HepG2 (cell line): ENCODE results near the gene MMP25. TPM values are rescaled to one million over a fixed set of nuclear protein-coding genes. Genes with fewer than 3 reads are reported as not detected.

Experiments
- ATF7-NPFF ChIP-seq: sonication (generic); formaldehyde crosslinking; IDR thresholded peaks from 2 replicates; pipeline ENCODE4 v1.8.1; 2023; ENCODE audit warnings: mild to moderate bottlenecking, low read depth, missing genetic modification reagents, moderate library complexity
- CBFB ChIP-seq: sonication (generic); formaldehyde crosslinking; IDR thresholded peaks from 2 replicates; pipeline ENCODE4 v1.4.0; 2020; ENCODE audit warnings: missing genetic modification reagents
- MYNN ChIP-seq: sonication (generic); formaldehyde crosslinking; IDR thresholded peaks from 2 replicates; pipeline ENCODE4 v1.4.0; 2020; ENCODE audit warnings: mild to moderate bottlenecking, low read depth, missing genetic modification reagents
- RNF2 ChIP-seq: fragments of 450-650 bp; conservative IDR thresholded peaks from 2 replicates; pipeline ENCODE4 v1.6.1; 2016; ENCODE audit warnings: low read depth
- SPEN ChIP-seq: sonication (generic); formaldehyde crosslinking; IDR thresholded peaks from 2 replicates; pipeline ENCODE4 v1.5.1; 2020; ENCODE audit warnings: low read depth, mild to moderate bottlenecking, missing genetic modification reagents
- YEATS4 ChIP-seq: sonication (generic); formaldehyde crosslinking; IDR thresholded peaks from 2 replicates; pipeline ENCODE4 v1.4.0; 2020; ENCODE audit warnings: missing genetic modification reagents, borderline replicate concordance
- ZMYM3 ChIP-seq: sonication (generic); formaldehyde crosslinking; IDR thresholded peaks from 2 replicates; pipeline ENCODE4 v1.5.1; 2020; ENCODE audit warnings: mild to moderate bottlenecking, missing genetic modification reagents
- ZNF260 ChIP-seq: sonication (generic); formaldehyde crosslinking; IDR thresholded peaks from 2 replicates; pipeline ENCODE4 v1.4.0; 2020; ENCODE audit warnings: missing genetic modification reagents, low read depth, mild to moderate bottlenecking, borderline replicate concordance
- ZNF788 ChIP-seq: sonication (generic); formaldehyde crosslinking; IDR thresholded peaks from 2 replicates; pipeline ENCODE4 v1.5.0; 2020; ENCODE audit warnings: mild to moderate bottlenecking, missing genetic modification reagents, borderline replicate concordance
- ZNF792 ChIP-seq: IDR thresholded peaks from 2 replicates; pipeline ENCODE4 v1.6.1; 2016
- polyA plus RNA-seq, 8 experiments: library from polyadenylated mRNA; depleted of rRNA in 3 of 8; stranded (reverse) in 7 of 8; unstranded in 1 of 8; fragments of >200 nt; fragmentation: Illumina TruSeq in 4 of 8; extraction: Trizol in 4 of 8; gene quantifications; 2 replicates each; pipeline versions ENCODE4 v1.2.1 to v1.2.3, GENCODE V29; 2011 to 2016; ENCODE audit warnings: low read depth in 4 of 8, missing spikeins in 1 of 8, mixed read lengths in 1 of 8; ENCODE audit not compliant: insufficient read depth in 1 of 8
- total RNA-seq, 5 experiments: library from RNA; depleted of rRNA; stranded (reverse); fragments of >200 nt; fragmentation: Illumina TruSeq; extraction: Trizol; gene quantifications; 2 replicates each; pipeline ENCODE4 v1.2.3, GENCODE V29; 2016; ENCODE audit warnings: low read depth in 1 of 5
- TF ChIP-seq, protein P1 (sequence below): sonication (generic); formaldehyde crosslinking; conservative IDR thresholded peaks from 2 replicates; pipeline ENCODE4 v1.8.1; 2023; ENCODE audit warnings: missing genetic modification reagents
- TF ChIP-seq, protein P2 (sequence below): sonication (generic); formaldehyde crosslinking; conservative IDR thresholded peaks from 2 replicates; pipeline ENCODE4 v1.8.0; 2022; ENCODE audit warnings: mild to moderate bottlenecking, moderate library complexity, missing genetic modification reagents
- TF ChIP-seq, protein P3 (sequence below): sonication (generic); formaldehyde crosslinking; IDR thresholded peaks from 2 replicates; pipeline ENCODE4 v1.4.0; 2020; ENCODE audit warnings: mild to moderate bottlenecking, missing genetic modification reagents
- TF ChIP-seq, protein P4 (sequence below), 2 experiments: fragments of 450-650 bp in 1 of 2; sonication (generic) in 1 of 2; formaldehyde crosslinking; IDR thresholded peaks; 2 replicates each; pipeline versions ENCODE4 v1.5.0 to v1.8.0; 2020 to 2022; ENCODE audit warnings: mild to moderate bottlenecking in 1 of 2, missing genetic modification reagents in 1 of 2

MMP25 gene
- total and polyA plus RNA-seq, 2 of the 13 experiments (the other 11 are each of a cell fraction or from before 2014, with no cell fraction given) = 0.04 to 0.08 TPM

DNA sequence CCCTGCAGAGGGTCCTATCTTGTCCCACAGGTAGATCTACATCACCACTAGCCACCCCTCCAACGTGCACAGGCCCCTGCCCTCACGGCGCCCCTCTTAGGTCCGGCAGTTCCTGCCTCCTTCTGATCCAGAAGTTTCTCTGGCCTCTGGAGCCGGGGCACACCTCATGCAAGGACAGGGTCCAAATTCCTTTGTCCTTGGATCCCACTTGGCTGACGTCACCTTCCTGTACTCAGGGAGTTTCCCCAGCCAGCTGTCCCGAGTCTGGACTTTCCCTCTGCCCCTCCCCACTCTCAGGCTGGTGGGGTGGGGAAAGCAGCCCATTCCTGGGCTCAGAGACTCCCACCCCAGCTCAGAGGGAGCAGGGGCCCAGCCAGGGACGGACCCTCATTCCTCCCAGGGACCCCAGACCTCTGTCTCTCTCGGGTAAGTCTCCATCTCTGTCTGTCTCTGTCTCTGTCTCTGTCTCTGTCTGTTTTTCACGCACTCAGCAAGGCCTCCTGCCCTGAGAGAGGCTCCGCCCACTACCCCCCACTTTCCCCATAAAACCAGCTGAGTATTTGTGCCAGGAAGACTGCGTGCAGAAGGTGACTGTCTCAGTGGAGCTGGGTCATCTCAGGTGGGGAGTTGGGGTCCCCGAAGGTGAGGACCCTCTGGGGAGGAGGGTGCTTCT, 18.8 kb downstream of the MMP25 start, which contains the start of gene IL32 (continued):
- TF ChIP-seq, protein P1, sequence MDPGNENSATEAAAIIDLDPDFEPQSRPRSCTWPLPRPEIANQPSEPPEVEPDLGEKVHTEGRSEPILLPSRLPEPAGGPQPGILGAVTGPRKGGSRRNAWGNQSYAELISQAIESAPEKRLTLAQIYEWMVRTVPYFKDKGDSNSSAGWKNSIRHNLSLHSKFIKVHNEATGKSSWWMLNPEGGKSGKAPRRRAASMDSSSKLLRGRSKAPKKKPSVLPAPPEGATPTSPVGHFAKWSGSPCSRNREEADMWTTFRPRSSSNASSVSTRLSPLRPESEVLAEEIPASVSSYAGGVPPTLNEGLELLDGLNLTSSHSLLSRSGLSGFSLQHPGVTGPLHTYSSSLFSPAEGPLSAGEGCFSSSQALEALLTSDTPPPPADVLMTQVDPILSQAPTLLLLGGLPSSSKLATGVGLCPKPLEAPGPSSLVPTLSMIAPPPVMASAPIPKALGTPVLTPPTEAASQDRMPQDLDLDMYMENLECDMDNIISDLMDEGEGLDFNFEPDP (CRISPR knock-in tag) = no peak
- TF ChIP-seq ZNF260 (CRISPR knock-in tag) (no peak), YEATS4 (peak; percentile 57), ZNF788 (CRISPR knock-in tag) (peak; percentile 64; the same call in 1 of the 2 replicates), MYNN (CRISPR knock-in tag) (0 out of 2 replicates have a peak, but pooled peaks have one; percentile 54), RNF2 (0 out of 2 replicates have a peak, but pooled peaks have one; percentile 65), SPEN (CRISPR knock-in tag) (peak; percentile 87), ATF7-NPFF (CRISPR knock-in tag) (no peak), ZMYM3 (peak; percentile 52; the same call in 1 of the 2 replicates), ZNF792 (no peak), CBFB (CRISPR knock-in tag) (0 out of 2 replicates have a peak, but pooled peaks have one; percentile 20)
- TF ChIP-seq, protein P2, sequence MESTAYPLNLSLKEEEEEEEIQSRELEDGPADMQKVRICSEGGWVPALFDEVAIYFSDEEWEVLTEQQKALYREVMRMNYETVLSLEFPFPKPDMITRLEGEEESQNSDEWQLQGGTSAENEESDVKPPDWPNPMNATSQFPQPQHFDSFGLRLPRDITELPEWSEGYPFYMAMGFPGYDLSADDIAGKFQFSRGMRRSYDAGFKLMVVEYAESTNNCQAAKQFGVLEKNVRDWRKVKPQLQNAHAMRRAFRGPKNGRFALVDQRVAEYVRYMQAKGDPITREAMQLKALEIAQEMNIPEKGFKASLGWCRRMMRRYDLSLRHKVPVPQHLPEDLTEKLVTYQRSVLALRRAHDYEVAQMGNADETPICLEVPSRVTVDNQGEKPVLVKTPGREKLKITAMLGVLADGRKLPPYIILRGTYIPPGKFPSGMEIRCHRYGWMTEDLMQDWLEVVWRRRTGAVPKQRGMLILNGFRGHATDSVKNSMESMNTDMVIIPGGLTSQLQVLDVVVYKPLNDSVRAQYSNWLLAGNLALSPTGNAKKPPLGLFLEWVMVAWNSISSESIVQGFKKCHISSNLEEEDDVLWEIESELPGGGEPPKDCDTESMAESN (CRISPR knock-in tag) = 0 out of 2 replicates have a peak, but pooled peaks have one; percentile 34
- TF ChIP-seq, protein P3, sequence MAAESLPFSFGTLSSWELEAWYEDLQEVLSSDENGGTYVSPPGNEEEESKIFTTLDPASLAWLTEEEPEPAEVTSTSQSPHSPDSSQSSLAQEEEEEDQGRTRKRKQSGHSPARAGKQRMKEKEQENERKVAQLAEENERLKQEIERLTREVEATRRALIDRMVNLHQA (CRISPR knock-in tag) = no peak
- TF ChIP-seq, protein P4, sequence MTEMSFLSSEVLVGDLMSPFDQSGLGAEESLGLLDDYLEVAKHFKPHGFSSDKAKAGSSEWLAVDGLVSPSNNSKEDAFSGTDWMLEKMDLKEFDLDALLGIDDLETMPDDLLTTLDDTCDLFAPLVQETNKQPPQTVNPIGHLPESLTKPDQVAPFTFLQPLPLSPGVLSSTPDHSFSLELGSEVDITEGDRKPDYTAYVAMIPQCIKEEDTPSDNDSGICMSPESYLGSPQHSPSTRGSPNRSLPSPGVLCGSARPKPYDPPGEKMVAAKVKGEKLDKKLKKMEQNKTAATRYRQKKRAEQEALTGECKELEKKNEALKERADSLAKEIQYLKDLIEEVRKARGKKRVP (CRISPR knock-in tag; IDR thresholded peaks at IDR 0.05) = peak in 1 of 2 experiments; percentile 60; a peak in 2 of 4 replicates
